HG03571 (cell line): ENCODE results near the gene IL17C.

Experiments
- ATAC-seq: cut with Tn5 transposase; IDR thresholded peaks from one replicate; pipeline ENCODE4 v1.9.1; 2021; ENCODE audit not compliant: unreplicated experiment

IL17C gene

DNA sequence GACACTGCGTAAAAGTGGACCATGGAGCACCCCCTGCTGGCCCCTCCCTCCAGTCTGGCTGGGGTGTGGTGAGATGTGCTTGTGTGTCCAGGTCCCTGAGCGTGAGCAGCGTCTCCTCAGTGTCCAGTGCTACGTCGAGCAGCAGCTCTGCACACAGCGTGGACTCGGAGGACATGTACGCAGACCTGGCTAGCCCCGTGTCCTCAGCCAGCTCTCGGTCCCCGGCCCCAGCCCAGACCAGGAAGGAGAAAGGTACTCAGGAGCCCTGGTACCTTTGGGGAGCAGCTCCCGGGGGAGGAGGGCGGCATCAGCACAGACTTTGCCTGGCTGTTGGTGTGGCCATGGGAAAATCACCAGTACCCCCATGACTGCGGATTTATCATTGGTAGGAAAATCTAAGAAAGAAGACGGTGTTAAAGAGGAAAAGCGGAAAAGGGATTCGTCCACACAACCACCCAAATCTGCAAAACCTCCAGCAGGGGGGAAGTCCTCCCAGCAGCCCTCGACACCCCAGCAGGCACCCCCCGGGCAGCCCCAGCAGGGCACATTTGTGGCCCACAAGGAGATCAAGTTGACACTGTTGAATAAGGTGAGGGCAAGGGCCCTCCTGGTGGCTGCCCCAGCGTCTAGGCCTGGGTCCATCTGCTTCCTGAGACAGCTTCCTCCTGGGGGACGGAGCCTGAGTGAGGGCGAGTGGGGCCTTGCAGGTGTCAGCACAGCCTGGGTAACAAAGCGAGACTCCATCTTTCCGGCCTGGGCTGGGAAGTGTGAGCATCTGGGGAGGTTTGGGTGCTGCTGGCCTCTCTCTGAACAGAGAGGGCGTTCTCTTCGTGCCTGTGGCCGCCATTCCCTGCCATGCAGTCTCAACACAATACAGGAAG lies 10.6 kb upstream of the IL17C start:
- no peak for ATAC-seq

DNA sequence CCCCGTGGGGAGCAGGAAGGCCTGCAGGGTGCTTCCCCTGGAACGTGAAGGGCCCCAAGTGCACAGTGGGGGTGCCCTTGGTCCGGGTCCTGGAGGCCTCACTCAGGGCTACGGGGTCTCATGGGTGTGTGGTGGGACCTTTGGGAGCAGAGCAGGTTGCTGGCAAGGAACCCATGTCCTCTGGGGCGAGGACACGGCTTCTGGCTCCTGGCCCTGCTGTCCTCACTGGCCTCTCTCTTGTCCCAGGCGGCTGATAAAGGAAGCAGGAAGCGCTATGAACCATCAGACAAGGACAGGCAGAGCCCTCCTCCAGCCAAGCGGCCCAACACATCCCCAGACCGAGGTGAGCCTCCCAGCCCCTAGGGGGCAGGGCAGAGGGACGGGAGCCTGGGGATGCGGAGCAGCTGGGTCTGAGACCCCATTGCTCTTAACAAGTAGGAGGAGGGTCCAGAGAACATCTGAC lies 9.8 kb upstream of the IL17C start:
- no peak for ATAC-seq

GRCh38 chr16:88629835-88630234 lies 8.5 kb upstream of the IL17C start:
- no peak for ATAC-seq

DNA sequence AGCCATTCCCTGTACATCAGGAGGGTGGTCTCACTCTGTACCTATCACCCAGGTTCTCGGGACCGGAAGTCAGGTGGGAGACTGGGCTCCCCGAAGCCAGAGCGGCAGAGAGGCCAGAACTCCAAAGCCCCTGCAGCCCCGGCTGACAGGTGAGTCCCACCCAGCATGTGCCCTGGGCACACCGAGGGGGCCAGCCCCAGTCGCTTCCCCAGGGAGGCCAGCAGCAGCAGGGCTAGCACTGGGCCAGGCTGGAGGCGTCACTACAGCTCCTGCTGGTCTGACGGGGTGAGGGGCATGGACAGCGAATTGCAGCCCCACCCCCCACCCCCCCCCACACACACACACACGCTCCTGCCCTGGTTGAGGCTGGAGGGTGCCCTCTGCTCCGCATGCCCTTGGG lies 7.9 kb upstream of the IL17C start:
- ATAC-seq = no peak

DNA sequence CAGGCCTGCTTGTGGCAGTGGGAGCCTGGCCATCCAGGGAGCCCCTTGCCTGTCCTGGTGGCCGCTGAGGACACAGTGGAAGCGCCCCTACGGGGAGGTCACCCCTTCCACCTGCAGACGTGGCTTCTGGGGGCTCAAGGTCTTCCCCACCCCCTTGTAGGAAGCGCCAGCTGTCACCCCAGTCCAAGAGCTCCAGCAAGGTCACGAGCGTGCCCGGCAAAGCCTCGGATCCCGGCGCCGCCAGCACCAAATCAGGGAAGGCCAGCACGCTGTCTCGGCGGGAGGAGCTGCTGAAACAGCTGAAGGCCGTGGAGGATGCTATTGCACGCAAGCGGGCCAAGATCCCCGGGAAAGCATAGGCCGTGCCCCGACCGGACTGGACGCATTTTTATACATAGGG lies 7.4 kb upstream of the IL17C start:
- no peak for ATAC-seq

- no peak for ATAC-seq
These were observed 7.0 kb upstream of the IL17C start for GRCh38 chr16:88631384-88631783.

- ATAC-seq = no peak
These were observed 6.3 kb upstream of the IL17C start for GRCh38 chr16:88631920-88632586.

- ATAC-seq = no peak
These were observed 5.8 kb upstream of the IL17C start for GRCh38 chr16:88632587-88632930.

DNA sequence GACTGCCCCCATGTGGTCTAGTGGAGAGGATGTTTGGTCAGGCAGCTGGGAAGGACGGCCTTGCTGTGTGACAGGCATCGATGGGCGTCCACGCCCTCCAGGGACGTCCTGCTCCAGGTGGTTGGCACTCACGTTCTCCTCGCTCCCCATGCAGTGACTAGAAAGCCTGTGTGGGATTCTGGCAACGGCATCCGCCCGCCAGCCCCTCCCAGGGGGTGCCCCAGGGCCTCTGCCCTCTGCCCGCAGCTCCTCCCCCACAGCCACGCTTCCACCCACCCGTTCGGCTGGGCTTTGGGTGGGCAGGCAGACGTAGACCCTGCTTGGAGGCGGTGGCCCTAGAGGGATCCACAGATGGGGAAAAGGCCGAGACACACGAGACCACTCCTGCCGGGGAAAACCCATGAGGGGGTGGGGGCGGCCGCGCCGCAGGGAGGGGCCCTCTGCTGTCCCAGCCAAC lies 4.7 kb upstream of the IL17C start:
- no peak for ATAC-seq

DNA sequence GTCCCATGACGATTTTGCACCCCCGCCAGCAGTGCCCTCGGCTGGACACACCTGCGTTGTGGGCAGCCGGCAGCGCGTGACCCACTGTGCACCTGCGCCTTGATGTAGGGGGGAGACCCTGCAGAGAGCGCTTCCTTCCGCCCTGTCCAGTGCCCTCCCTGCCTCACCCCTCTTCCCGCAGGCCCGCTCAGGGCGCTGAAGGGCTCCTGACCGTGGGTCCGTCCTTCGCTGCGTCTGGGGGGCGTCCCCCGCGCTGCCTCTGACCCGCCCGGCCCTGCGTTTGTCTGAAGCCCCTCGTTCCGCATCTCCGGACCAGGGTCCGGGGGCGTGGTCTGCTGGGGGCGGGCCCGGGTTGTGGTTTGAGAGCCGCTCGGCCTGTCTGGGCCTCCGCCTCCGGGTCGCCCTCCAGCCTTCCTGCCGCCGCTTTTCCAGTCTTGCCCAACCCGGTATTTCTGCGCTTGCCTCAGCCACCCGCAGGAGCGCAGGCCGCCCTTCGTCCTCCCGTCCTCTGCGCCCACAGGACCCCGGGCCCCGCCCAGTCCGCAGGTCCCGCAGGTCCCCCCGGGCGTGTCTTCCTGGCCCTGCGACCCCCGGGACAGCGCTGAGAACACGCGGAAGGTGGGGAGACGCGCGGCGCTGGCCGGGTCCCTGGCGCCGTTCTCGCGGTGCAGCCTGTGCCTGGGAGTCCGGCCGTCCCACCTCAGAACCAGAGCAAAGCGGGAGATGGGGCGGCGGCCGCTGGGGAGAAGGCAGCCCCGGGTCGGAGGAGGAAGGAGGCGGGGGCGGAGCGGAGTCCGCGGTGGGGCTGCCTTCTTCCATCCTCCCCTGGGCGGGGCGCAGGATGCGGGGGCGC lies 4.0 kb upstream of the IL17C start:
- no peak for ATAC-seq

DNA sequence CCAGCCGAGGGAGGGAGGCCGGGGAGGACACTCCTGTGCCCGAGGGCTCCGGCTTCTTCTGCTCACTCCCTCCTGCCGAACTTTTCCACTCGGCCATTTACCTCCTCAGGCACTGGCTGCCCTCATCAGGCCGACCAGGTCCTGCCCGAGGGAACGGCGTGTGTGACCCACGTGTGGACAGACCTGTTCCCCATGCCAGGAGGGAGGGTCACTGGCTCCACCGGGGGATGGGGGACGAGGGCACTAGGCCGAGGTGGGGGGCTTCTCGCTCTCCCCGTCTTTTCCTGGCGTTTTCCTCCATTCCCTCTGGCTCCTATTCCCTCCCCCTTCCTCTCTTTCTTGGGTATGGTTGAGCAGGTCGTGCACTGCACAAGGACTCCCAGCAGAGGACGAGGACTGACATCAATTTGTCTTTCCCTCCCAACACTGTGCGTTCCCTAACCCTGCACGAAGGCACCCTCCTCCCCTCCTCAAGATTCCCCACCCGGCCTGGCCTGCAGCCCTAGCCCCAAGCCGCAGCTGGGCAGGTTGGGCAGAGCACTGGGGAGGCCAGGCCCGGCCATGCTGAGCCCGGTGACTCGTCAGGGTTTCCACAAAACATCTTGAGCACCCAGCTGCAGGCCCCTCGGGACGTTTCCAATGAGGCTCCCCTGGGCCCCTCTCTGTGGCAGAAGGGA lies 3.2 kb upstream of the IL17C start:
- no peak for ATAC-seq

- ATAC-seq = no peak
These were observed 2.6 kb upstream of the IL17C start for GRCh38 chr16:88635671-88636319.

DNA sequence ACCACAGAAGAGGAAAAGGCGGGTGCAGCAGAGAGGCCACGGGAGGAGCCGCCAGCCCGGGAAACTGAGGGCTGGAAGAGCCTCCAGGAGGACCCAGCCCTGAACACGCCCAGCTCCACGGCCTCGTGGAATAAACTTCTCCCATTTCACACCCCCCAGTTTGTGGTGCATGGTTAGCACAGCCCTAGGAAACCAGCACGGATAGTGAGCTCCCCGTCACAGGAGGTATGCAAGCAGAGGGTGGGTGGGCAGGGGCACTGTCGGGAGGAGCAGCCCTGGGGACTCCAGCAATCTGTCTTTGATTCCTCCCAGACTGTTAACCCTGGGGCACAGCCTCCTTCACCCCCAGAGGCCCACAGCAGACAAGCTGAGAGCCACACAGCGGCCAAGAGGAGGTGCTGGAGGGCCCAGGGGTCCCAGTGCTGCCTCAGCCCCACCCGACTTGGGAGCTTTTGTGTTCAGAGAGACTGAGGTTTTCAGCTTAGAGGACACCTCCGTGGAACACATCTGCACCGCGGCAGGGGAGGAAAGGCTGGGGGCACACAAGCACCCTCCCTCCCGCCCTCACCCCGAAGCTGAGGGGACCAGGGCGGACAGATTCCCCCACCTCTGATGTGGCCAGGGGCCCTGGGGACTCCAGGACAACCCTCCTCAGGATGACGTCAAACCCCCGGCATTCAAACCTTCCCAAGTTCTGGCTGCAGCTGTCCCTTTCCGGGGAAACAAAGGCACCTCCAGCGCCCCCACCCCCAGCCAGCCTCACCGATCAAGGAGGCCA lies 1.7 kb upstream of the IL17C start:
- ATAC-seq = no peak

DNA sequence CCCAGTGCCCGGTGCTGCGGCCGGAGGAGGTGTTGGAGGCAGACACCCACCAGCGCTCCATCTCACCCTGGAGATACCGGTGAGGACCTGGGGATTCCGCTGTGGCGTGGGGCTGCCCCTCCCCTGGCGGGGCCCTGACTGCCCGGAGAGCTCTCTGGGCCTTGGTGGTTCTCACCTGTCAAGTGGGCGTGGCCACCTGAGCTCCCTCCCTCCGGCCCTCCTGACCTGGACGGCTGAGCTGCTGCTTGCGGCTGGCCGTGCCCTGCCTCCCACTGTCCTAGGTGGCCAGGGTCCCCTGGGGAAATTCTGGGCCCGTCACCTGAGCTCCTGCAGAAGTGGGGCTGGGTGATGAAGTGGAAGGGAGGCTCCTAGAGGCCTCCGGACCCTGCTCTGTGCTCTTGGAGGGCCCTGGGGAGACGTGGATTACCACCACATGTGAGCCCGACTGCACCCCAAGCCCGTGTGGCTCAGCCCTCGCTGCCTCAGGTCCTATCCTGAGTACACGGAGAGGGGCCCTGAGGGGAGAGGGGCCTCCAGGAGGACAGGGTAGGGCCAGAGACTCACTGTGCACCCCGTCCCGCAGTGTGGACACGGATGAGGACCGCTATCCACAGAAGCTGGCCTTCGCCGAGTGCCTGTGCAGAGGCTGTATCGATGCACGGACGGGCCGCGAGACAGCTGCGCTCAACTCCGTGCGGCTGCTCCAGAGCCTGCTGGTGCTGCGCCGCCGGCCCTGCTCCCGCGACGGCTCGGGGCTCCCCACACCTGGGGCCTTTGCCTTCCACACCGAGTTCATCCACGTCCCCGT lies 1.1 kb downstream of the IL17C start:
- ATAC-seq = no peak

GRCh38 chr16:88640039-88640495 lies 1.7 kb downstream of the IL17C start:
- ATAC-seq = no peak

- no peak for ATAC-seq
These were observed 2.3 kb downstream of the IL17C start for GRCh38 chr16:88640498-88641247.

DNA sequence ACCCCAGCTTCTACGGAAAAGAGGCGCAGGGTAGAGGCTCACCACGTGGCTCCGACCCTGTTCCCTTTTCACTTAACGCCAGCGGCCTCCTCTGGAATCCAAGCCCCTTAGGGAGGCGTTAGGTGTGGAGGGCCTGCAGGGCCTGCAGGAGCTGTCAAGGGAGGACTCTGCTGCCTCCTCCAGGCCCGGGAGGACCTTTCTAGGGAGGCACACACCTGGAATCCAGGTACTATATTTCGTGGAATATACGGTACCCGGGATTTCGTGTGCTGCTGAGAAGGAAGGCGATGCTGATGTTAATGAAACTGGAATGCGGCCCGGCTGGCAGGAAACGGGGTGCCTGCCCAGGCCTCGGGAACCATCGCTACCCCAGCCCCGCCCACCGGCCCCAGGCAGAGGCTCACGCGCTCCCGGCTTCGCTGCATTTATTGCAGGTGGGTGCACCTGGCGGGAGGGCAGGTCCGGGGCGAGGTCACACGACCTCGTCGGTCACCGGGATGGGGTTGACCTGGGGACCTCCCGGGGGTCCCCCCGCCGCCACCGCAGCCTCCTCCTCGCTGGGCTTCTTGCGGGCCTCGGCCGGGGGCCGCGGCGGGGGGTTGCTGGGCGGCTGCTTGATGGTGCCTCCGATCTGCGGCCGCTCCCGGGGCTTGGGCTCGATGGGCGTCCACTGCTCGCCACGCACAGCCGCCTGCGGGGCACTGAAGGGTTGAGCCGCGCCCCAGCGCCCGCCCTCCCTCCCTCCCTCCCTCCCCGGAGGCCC lies 4.7 kb downstream of the IL17C start:
- ATAC-seq = no peak

DNA sequence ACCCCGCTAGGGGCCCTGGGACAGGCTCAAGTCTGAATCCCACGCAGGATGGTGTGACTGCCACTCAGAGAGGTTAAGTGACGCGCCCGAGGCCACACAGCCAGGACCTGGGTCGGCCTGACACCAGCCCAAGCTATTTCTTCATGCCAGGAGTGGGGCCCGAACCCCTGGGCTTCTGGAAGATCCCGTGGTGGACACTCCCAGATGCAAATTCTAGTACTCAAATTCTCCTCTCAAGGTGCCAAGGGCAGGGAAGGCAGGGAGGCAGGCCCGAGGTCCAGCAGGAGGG lies 5.2 kb downstream of the IL17C start:
- ATAC-seq = no peak
